SK-N-MC (cell line): ENCODE measurements around the gene DNAAF5.

ENCODE experiments used
- DNase-seq: peaks from one replicate; pipeline ENCODE4 v3.0.0-alpha.2; 2011; ENCODE audit warnings: low read depth, low spot score
- H3K27ac ChIP-seq: fragments of 200-600 bp; sonication (generic); 2 replicates; pipeline ENCODE4 v1.5.1; 2016; ENCODE audit warnings: mixed run types
- H3K36me3 ChIP-seq: fragments of 200-600 bp; sonication (generic); 2 replicates; pipeline ENCODE4 v1.6.1; 2017; ENCODE audit warnings: antibody characterized with exemption, low read length, mixed read lengths; ENCODE audit not compliant: insufficient read depth
- H3K4me3 ChIP-seq: fragments of 200-600 bp; sonication (generic); 2 replicates; pipeline ENCODE4 v1.5.1; 2016
- H3K9ac ChIP-seq: fragments of 200-600 bp; sonication (generic); 2 replicates; pipeline ENCODE4 v1.8.0; 2017; ENCODE audit warnings: mixed run types, mixed read lengths; ENCODE audit not compliant: insufficient read length
- H3K9me3 ChIP-seq: fragments of 200-600 bp; sonication (generic); 2 replicates; pipeline ENCODE4 v1.6.1; 2017; ENCODE audit warnings: low read depth, mild to moderate bottlenecking, antibody characterized with exemption, low read length, moderate library complexity, mixed read lengths
- EZH2 ChIP-seq: fragments of 200-600 bp; sonication (generic); IDR thresholded peaks from one replicate; pipeline ENCODE4 v1.6.1; 2017; ENCODE audit warnings: antibody characterized with exemption
- FOXP2 ChIP-seq: optimal IDR thresholded peaks from 2 replicates; pipeline ENCODE3; 2011; ENCODE audit warnings: mild to moderate bottlenecking, moderate library complexity; ENCODE audit not compliant: insufficient read depth; ENCODE audit errors: extremely low read length, control extremely low read depth
- POLR2AphosphoS5 ChIP-seq: IDR thresholded peaks from 2 replicates; pipeline ENCODE4 v1.6.1; 2012; ENCODE audit warnings: mild to moderate bottlenecking, low read depth, low read length, borderline replicate concordance

Gene DNAAF5

GRCh38 chr7:761101-761500 lies 34.6 kb downstream of the DNAAF5 start:
- no peak overlapping the region for H3K4me3 ChIP-seq
- H3K9ac ChIP-seq = no peak overlapping the region
- TF ChIP-seq EZH2 = no peak
- TF ChIP-seq POLR2AphosphoS5 = no peak
- TF ChIP-seq FOXP2 = no peak
- DNase-seq = no peak
- H3K27ac ChIP-seq = no peak overlapping the region
- H3K36me3 ChIP-seq = peaks cover 70% of the 10 kb centered on the region
- H3K9me3 ChIP-seq = no peaks in the 10 kb centered on the region

- Histone ChIP-seq H3K4me3 (no peak overlapping the region), H3K9me3 (no peaks in the 10 kb centered on the region), H3K36me3 (peaks cover 65% of the 10 kb centered on the region), H3K9ac (no peak overlapping the region), H3K27ac (no peak overlapping the region)
- TF ChIP-seq POLR2AphosphoS5 = no peak
- TF ChIP-seq FOXP2 = no peak
- no peak for TF ChIP-seq EZH2
- no peak for DNase-seq
Observed at GRCh38 chr7:761631-762030, 35.1 kb downstream of the DNAAF5 start.

GRCh38 chr7:762885-763284 lies 36.4 kb downstream of the DNAAF5 start:
- Histone ChIP-seq H3K27ac (no peak overlapping the region), H3K9me3 (no peaks in the 10 kb centered on the region), H3K9ac (no peak overlapping the region), H3K4me3 (no peak overlapping the region), H3K36me3 (peaks cover 56% of the 10 kb centered on the region)
- DNase-seq = no peak
- TF ChIP-seq EZH2 (no peak), FOXP2 (no peak), POLR2AphosphoS5 (no peak)

- no peak for TF ChIP-seq FOXP2
- TF ChIP-seq POLR2AphosphoS5 = no peak
- no peak for TF ChIP-seq EZH2
- Histone ChIP-seq H3K36me3 (peaks cover 51% of the 10 kb centered on the region), H3K9me3 (no peaks in the 10 kb centered on the region), H3K4me3 (no peak overlapping the region), H3K9ac (no peak overlapping the region), H3K27ac (no peak overlapping the region)
- no peak for DNase-seq
Observed at GRCh38 chr7:763762-764161, 37.3 kb downstream of the DNAAF5 start.

- no peak overlapping the region for H3K9ac ChIP-seq
- DNase-seq = no peak
- peaks cover 40% of the 10 kb centered on the region; the same call in 1 of the 2 replicates for H3K36me3 ChIP-seq
- H3K9me3 ChIP-seq = no peaks in the 10 kb centered on the region
- TF ChIP-seq FOXP2 (no peak), EZH2 (no peak), POLR2AphosphoS5 (no peak)
- no peak overlapping the region for H3K4me3 ChIP-seq
- no peak overlapping the region for H3K27ac ChIP-seq
Observed at GRCh38 chr7:765383-765782, 38.9 kb downstream of the DNAAF5 start.

GRCh38 chr7:767580-767940 lies 41.1 kb downstream of the DNAAF5 start:
- Histone ChIP-seq H3K9ac (no peak overlapping the region), H3K4me3 (no peak overlapping the region), H3K36me3 (peaks cover 36% of the 10 kb centered on the region; the same call in 1 of the 2 replicates), H3K27ac (no peak overlapping the region), H3K9me3 (no peaks in the 10 kb centered on the region)
- TF ChIP-seq POLR2AphosphoS5 (no peak), FOXP2 (no peak), EZH2 (no peak)
- DNase-seq = no peak

- Histone ChIP-seq H3K9ac (no peak overlapping the region), H3K27ac (no peak overlapping the region), H3K4me3 (no peak overlapping the region), H3K36me3 (peaks cover 36% of the 10 kb centered on the region; the same call in 1 of the 2 replicates), H3K9me3 (no peaks in the 10 kb centered on the region)
- TF ChIP-seq POLR2AphosphoS5 (no peak), FOXP2 (no peak), EZH2 (no peak)
- DNase-seq = no peak
Observed at GRCh38 chr7:767941-768731, 41.6 kb downstream of the DNAAF5 start.

- peaks cover 27% of the 10 kb centered on the region; the same call in 1 of the 2 replicates for H3K36me3 ChIP-seq
- H3K27ac ChIP-seq = no peak overlapping the region
- DNase-seq = no peak
- H3K9me3 ChIP-seq = no peaks in the 10 kb centered on the region
- no peak overlapping the region for H3K9ac ChIP-seq
- TF ChIP-seq EZH2 (no peak), POLR2AphosphoS5 (no peak), FOXP2 (no peak)
- H3K4me3 ChIP-seq = no peak overlapping the region
Observed at GRCh38 chr7:768881-769504, 42.5 kb downstream of the DNAAF5 start.
